Stomach (tissue), 9 donors: ENCODE results near the gene ZDHHC3. TPM values are rescaled to one million over a fixed set of nuclear protein-coding genes. Genes with fewer than 3 reads are reported as not detected.

Experiments
- DNase-seq, 2 donors: peaks; one replicate each; pipeline versions ENCODE4 v3.0.0 to v3.0.0-alpha.2; 2013 to 2019
- H3K27ac ChIP-seq, 5 donors: fragments of 200-600 bp in 4 of 5; sonication (generic) in 4 of 5; one replicate each; pipeline ENCODE4 v1.5.1; 2013 to 2019; ENCODE audit warnings: mild to moderate bottlenecking in 1 of 5, moderate library complexity in 1 of 5
- H3K27me3 ChIP-seq, 3 donors: fragments of 200-600 bp; sonication (generic); one replicate each; pipeline ENCODE4 v1.5.1; 2017 to 2019; ENCODE audit warnings: mixed run types in 1 of 3
- H3K36me3 ChIP-seq, 4 donors: fragments of 200-600 bp; sonication (generic); 1 replicate in 3 of 4; 2 replicates in 1 of 4; pipeline ENCODE4 v1.5.1; 2016 to 2019
- H3K4me1 ChIP-seq, 4 donors: fragments of 200-600 bp; sonication (generic); one replicate each; pipeline ENCODE4 v1.5.1; 2016 to 2019
- H3K4me3 ChIP-seq, 4 donors: fragments of 200-600 bp; sonication (generic) in 3 of 4; one replicate each; pipeline ENCODE4 v1.5.1; 2016 to 2019; ENCODE audit warnings: mild to moderate bottlenecking in 1 of 4
- H3K9me3 ChIP-seq, 4 donors: fragments of 200-600 bp; sonication (generic); one replicate each; pipeline ENCODE4 v1.5.1; 2016 to 2019
- CTCF ChIP-seq, 7 experiments: fragments of 450-650 bp in 4 of 7; fragments of 200-600 bp in 3 of 7; sonication (generic) in 3 of 7; IDR thresholded peaks; one replicate each; pipeline ENCODE4 v1.5.1; 2016 to 2019; ENCODE audit warnings: antibody characterized with exemption in 7 of 7, control low read depth in 2 of 7, mild to moderate bottlenecking in 1 of 7
- EP300 ChIP-seq: sonication (generic); formaldehyde crosslinking; IDR thresholded peaks from one replicate; pipeline ENCODE4 v1.6.1; 2017; ENCODE audit warnings: antibody characterized with exemption
- POLR2A ChIP-seq, 4 donors: fragments of 450-650 bp; IDR thresholded peaks; one replicate each; pipeline ENCODE4 v1.6.1; 2016; ENCODE audit warnings: antibody characterized with exemption in 4 of 4, control low read depth in 2 of 4, mild to moderate bottlenecking in 1 of 4, moderate library complexity in 1 of 4
- POLR2AphosphoS5 ChIP-seq, 3 donors: sonication (generic); formaldehyde crosslinking; IDR thresholded peaks; one replicate each; pipeline ENCODE4 v1.6.1; 2016; ENCODE audit warnings: antibody characterized with exemption in 3 of 3
- WGBS, 5 donors: extraction: QIAGEN DNeasy Blood & Tissue Kit in 3 of 5; methylation state at CpG; one replicate each; pipeline versions ENCODE4 v1.1.5 to v1.1.7; 2013 to 2018; 5-methylcytosine and 5-hydroxymethylcytosine counted together
- intact Hi-C: fragments of 100-400 bp; cut with DNase I; formaldehyde crosslinking; loops from one replicate; pipeline ENCODE4 v1.15.1; 2023; ENCODE audit warnings: low total_unique reads
- polyA plus RNA-seq, 3 donors: library from polyadenylated mRNA; stranded (reverse); fragments of 200-250 nt; gene quantifications; one replicate each; pipeline ENCODE4 v1.2.3, GENCODE V29; 2013
- total RNA-seq, 5 donors: library from RNA; depleted of rRNA; stranded (reverse); fragments of >200 nt; gene quantifications; one replicate each; pipeline versions ENCODE4 v1.1.0 to v1.2.3, GENCODE V29; 2014 to 2016
- donor health status: healthy with polysubstance abuse.
- donor health status: Bipolar disorder and iron deficiency.
- donor health status: healthy.

Gene ZDHHC3
- total and polyA plus RNA-seq, 8 donors, result 29.8 to 140 (median 77.6) TPM

- H3K27ac ChIP-seq, result peak overlapping the region; percentile 20 to 60 (median 48)
- DNase-seq, result no peak
- no peaks in the 10 kb centered on the region for H3K9me3 ChIP-seq
- TF ChIP-seq CTCF (IDR thresholded peaks at IDR 0.05) (no peak), POLR2AphosphoS5 (IDR thresholded peaks at IDR 0.05) (no peak), POLR2A (IDR thresholded peaks at IDR 0.05) (no peak), EP300 (no peak)
- peaks cover 0 to 10% (median 4%) of the 10 kb centered on the region in 4 donors for H3K36me3 ChIP-seq
- no peak overlapping the region for H3K4me3 ChIP-seq
- H3K4me1 ChIP-seq, result peaks cover 9 to 78% (median 51%) of the 10 kb centered on the region in 4 donors
- no peaks in the 10 kb centered on the region for H3K27me3 ChIP-seq
- intact Hi-C loops, result no loop called here
- WGBS, 5 donors, result 74 to 87% (median 81%) methylated on average over 3 of the region's 3 CpGs
These were observed 6.8 kb upstream of the ZDHHC3 start for GRCh38 chr3:44982817-44983216.

GRCh38 chr3:44981751-44982150 lies 5.8 kb upstream of the ZDHHC3 start:
- no peaks in the 10 kb centered on the region for H3K27me3 ChIP-seq
- H3K27ac ChIP-seq, result peak overlapping the region in 1 of 5 donors; percentile 60
- peaks cover 0 to 10% (median 4%) of the 10 kb centered on the region in 4 donors for H3K36me3 ChIP-seq
- 83 to 89% (median 84%) methylated on average over 4 of the region's 4 CpGs for WGBS, 5 donors
- intact Hi-C loops, result no loop called here
- H3K9me3 ChIP-seq, result no peaks in the 10 kb centered on the region
- no peak overlapping the region for H3K4me3 ChIP-seq
- DNase-seq, result no peak
- H3K4me1 ChIP-seq, result peaks cover 15 to 80% (median 57%) of the 10 kb centered on the region in 4 donors
- TF ChIP-seq POLR2A (IDR thresholded peaks at IDR 0.05), result no peak
- TF ChIP-seq POLR2AphosphoS5 (IDR thresholded peaks at IDR 0.05), result no peak

- no peak overlapping the region for H3K4me3 ChIP-seq
- WGBS, 5 donors, result 91 to 97% (median 93%) methylated on average over 1 of the region's 1 CpG
- no peaks in the 10 kb centered on the region for H3K27me3 ChIP-seq
- no peak for DNase-seq
- intact Hi-C loops, result no loop called here
- H3K36me3 ChIP-seq, result peaks cover 0 to 10% (median 4%) of the 10 kb centered on the region in 4 donors
- TF ChIP-seq CTCF (IDR thresholded peaks at IDR 0.05) (no peak), EP300 (no peak), POLR2A (IDR thresholded peaks at IDR 0.05) (no peak), POLR2AphosphoS5 (IDR thresholded peaks at IDR 0.05) (no peak)
- H3K27ac ChIP-seq, result peak overlapping the region in 2 of 5 donors; percentile 2 to 60
- peaks cover 15 to 82% (median 60%) of the 10 kb centered on the region in 4 donors for H3K4me1 ChIP-seq
- no peaks in the 10 kb centered on the region for H3K9me3 ChIP-seq
These were observed 5.2 kb upstream of the ZDHHC3 start for GRCh38 chr3:44981220-44981619.

- no peaks in the 10 kb centered on the region for H3K27me3 ChIP-seq
- no peaks in the 10 kb centered on the region for H3K9me3 ChIP-seq
- no peak for TF ChIP-seq POLR2A (IDR thresholded peaks at IDR 0.05)
- TF ChIP-seq CTCF (IDR thresholded peaks at IDR 0.05), result no peak
- TF ChIP-seq POLR2AphosphoS5 (IDR thresholded peaks at IDR 0.05), result no peak
- TF ChIP-seq EP300, result no peak
- intact Hi-C loops, result no loop called here
- WGBS, 5 donors, result 49 to 61% (median 51%) methylated on average over 4 of the region's 4 CpGs
- peak overlapping the region in 3 of 4 donors; percentile 88 to 90 (median 89) for H3K4me3 ChIP-seq
- peak overlapping the region; percentile 13 to 96 (median 91) for H3K27ac ChIP-seq
- no peaks in the 10 kb centered on the region for H3K36me3 ChIP-seq
- DNase-seq, result peak; percentile 26 to 61
- H3K4me1 ChIP-seq, result peaks cover 12 to 82% (median 49%) of the 10 kb centered on the region in 4 donors
These were observed 1.6 kb downstream of the ZDHHC3 start for GRCh38 chr3:44974416-44974815.

- intact Hi-C loops, result no loop called here
- Histone ChIP-seq H3K27ac (no peak overlapping the region), H3K4me3 (no peak overlapping the region), H3K4me1 (peaks cover 6 to 87% (median 34%) of the 10 kb centered on the region in 4 donors), H3K27me3 (no peaks in the 10 kb centered on the region), H3K36me3 (no peaks in the 10 kb centered on the region), H3K9me3 (no peaks in the 10 kb centered on the region)
- no peak for DNase-seq
- TF ChIP-seq POLR2A (IDR thresholded peaks at IDR 0.05) (no peak), CTCF (IDR thresholded peaks at IDR 0.05) (no peak), EP300 (no peak), POLR2AphosphoS5 (IDR thresholded peaks at IDR 0.05) (no peak)
- WGBS, 5 donors, result 62 to 72% (median 69%) methylated on average over 3 of the region's 3 CpGs
These were observed 5.0 kb downstream of the ZDHHC3 start for GRCh38 chr3:44970926-44971490.
